C4-2B (cell line): Measurements from ENCODE around the gene LRRC2.
"Not testable (repeated sequence)": the region's sequence is repeated elsewhere in the genome, so short reads cannot be mapped to it uniquely, and the experiment has no call there.

Source experiments
- H3K27ac ChIP-seq: fragments of 450-650 bp; 2 replicates; pipeline ENCODE4 v1.5.1; 2017
- ZFX ChIP-seq: fragments of 450-650 bp; IDR thresholded peaks from 2 replicates; pipeline ENCODE4 v1.6.1; 2017
- TF ChIP-seq, protein P1 (sequence below): fragments of 450-650 bp; conservative IDR thresholded peaks from 2 replicates; pipeline ENCODE4 v1.5.1; 2017; ENCODE audit warnings: mild to moderate bottlenecking

LRRC2 gene

DNA sequence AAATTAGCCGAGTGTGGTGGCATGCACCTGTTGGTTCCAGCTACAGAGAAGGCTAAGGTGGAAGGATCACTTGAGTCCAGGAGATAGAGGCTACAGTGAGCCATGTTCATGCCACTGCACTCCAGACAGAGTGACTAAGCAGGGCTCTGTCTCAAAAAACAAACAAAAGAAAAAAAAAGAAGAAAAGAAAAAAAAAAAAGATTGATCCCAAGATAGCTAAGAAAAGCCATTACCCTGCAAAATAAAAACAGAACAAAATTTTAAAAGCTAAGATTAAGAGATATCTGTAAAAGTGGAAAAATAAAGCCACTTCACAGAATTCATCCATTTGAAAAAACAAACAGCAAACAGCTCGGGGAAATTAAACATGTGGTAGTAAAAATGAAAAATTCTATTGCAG lies 23.8 kb downstream of the LRRC2 start:
- TF ChIP-seq, protein P1, sequence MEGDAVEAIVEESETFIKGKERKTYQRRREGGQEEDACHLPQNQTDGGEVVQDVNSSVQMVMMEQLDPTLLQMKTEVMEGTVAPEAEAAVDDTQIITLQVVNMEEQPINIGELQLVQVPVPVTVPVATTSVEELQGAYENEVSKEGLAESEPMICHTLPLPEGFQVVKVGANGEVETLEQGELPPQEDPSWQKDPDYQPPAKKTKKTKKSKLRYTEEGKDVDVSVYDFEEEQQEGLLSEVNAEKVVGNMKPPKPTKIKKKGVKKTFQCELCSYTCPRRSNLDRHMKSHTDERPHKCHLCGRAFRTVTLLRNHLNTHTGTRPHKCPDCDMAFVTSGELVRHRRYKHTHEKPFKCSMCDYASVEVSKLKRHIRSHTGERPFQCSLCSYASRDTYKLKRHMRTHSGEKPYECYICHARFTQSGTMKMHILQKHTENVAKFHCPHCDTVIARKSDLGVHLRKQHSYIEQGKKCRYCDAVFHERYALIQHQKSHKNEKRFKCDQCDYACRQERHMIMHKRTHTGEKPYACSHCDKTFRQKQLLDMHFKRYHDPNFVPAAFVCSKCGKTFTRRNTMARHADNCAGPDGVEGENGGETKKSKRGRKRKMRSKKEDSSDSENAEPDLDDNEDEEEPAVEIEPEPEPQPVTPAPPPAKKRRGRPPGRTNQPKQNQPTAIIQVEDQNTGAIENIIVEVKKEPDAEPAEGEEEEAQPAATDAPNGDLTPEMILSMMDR = no peak
- TF ChIP-seq ZFX = no peak
- H3K27ac ChIP-seq = no peak overlapping the region

DNA sequence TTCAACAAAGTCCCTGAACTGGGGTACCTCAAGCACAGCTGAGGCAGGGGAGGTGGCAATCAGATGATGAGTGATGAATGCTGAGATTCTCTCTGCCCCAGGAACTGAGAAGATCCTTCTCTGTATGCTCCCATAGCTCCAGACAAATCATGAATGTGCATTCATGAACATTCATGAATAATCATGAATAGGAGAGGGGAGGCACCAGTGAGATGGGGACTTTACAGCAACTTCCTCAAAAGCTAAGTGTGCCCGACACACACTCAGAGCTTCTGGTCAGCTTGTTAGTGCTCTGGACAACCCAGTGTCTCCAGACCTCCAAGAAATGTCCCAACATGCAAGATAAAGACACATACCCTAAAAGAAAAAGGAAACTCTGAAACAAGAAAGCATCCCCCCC lies 24.3 kb downstream of the LRRC2 start:
- H3K27ac ChIP-seq = no peak overlapping the region
- TF ChIP-seq ZFX = no peak
- TF ChIP-seq, protein P1 = no peak

DNA sequence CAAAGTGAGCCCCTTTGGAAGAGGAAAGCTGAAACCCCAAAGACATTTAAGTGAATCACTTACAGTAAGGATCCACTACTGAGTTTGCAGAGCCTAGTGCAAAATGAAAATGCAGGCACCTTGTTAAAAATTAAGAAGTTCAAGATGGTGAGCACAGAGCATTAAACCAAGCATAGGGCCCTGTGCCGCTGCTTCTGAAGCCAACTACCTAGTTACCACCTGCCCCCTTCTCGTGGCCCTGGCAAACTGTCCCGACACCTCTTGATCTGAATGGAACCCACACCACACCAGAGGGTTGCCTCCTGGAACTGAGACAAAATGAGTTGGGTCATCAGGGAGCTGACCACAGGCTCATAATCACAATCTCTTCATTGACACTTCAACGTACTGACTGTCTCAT lies 25.6 kb downstream of the LRRC2 start:
- no peak for TF ChIP-seq ZFX
- TF ChIP-seq, protein P1 = no peak
- no peak overlapping the region for H3K27ac ChIP-seq

DNA sequence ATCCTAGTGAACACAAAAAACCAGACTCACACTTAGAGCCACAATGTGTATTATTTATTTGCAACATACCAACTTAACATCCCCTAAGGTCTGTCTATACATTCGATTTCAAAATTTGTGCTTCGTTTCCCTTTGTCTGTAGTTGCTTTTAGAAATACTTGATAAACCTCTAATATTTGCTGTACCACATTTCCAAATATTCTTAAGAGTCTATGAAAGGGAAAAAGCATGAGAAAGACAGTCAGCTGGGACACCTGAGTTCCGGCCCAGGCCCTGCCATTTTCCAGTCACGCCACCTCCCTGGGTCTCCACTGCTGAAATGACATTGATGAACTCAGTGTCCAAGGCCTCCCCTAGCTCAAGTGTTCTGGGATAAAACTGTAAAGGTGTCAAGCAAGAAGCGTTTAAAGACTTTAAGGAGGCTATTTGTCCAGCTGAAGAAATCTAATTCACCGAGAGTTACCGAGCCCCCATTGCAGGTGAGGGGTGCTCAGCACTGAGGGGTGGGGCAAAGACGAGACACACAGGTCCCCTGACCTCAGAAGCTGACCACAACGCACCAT lies 26.6 kb downstream of the LRRC2 start:
- no peak for TF ChIP-seq ZFX
- H3K27ac ChIP-seq = no peak overlapping the region

DNA sequence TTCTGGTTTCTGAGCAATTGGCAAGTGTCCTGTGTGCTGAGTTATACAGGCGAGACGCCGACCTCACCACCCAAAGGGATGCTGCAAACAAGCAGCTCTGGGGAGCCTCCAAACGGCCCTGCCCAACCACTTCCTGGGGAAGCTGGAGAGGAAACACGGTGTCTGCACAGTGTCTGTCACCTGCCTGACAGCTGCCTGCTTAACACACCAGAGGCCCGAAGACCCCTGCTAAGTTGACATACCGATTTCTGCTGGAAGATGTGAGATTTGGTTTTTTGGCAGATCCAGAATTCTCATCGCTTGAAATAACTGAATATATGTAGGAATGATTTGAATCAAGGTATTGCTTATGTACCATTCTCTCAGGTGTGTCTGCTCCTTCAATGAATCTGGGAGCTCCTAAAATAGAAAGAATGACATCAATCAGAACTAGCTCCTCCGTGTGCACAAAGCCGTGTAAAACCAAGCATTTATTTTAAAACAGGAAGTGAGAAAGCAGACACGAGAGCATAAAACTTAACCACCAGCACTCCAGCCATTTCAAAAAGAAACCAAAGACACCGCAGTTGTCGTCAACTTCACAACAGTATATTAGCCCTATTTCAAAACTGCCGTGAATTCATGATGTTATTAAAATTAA lies 27.2 kb downstream of the LRRC2 start:
- TF ChIP-seq, protein P1 = no peak
- no peak for TF ChIP-seq ZFX
- H3K27ac ChIP-seq = no peak overlapping the region

DNA sequence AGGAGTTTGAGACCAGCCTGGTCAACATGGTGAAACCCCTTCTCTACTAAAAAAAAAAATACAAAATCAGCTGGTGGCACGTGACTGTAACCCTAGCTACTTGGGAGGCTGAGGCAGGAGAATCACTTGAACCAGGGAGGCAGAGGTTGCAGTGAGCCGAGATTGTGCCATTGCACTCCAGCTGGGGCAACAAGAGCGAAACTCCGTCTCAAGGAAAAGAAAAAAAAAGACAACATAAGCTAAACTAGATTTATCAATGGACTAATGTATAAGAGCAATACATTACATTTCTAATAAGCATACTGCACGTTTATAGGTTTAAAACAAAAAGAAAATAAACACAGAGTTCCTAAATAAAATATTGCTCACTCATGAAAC lies 27.7 kb downstream of the LRRC2 start:
- H3K27ac ChIP-seq = not testable (repeated sequence)

DNA sequence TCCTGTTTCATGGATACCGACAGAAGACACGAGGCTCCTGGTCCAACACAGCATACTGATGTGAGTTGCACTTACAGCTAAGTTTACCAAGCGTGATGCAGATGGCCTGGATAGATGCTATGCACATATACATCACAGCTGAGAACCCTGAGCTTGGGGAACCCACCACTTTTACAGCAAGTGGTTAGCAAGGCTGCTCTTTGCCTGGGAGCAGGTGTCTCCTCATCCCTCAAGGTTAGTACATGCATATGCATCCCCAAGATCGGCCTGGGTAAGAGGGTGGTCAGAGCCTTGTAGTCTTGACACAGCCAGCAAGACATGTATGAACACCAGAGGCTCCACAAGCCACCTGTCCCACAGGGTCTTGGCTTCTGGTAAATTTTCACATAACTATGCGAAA lies 28.3 kb downstream of the LRRC2 start:
- no peak for TF ChIP-seq ZFX
- TF ChIP-seq, protein P1 = no peak
- H3K27ac ChIP-seq = no peak overlapping the region

DNA sequence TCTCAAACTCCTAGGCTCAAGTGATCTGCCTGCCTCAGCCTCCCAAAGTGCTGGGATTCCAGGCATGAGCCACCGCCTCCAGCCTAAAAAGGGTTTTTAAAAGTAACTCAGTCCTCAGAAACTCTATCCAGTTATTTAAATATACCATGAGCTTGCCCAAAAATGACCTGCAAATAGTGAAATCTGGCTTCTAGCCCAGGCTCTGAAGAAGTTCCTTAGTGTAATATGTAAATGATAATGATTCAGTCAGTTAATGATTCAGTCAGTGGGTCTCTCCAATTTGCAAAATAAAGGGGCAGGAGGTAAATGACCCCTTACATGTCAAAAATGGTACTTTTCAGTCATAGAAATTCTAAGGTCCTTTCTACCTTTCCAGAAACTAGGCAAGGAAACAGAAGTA lies 28.8 kb downstream of the LRRC2 start:
- no peak overlapping the region for H3K27ac ChIP-seq
- no peak for TF ChIP-seq ZFX
- TF ChIP-seq, protein P1 = no peak
